ENCODE data around the gene SLC25A21.

SLC25A21 gene

DNA sequence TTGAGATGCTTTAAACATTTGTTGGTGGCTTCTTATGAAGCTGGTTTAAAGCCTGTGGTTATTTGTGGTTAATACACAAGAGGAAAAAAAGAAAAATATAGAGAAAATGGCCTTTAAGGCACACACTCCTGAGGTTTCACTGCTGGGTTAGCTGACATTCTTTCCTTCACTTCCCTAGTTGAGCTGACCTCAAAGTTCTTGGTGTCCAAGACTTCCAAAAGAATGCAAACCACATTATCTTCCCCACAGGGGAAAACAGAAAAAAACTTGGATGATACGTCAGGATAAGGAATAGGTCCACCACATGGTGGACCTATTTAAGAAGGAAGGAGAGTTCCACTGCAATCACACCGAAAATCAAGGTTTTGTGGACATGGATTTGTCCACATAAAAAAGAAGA is 94.3 kb downstream of the SLC25A21 start:
- POLR2A ChIA-PET = no interaction called here
- CTCF ChIA-PET = interaction anchor here (1.0 kb wide), 1 partner anchor 152 kb away, joined by 3 read pairs; no protein-coding TSS in a partner anchor
- TF ChIP-seq ZNF776 (tag by site-specific recombination; IDR thresholded peaks at IDR 0.05; ENCODE audit: borderline replicate concordance) (no peak), ZNF837 (tag by site-specific recombination; IDR thresholded peaks at IDR 0.05) (no peak), ZBTB7A (tag by site-specific recombination; IDR thresholded peaks at IDR 0.05; ENCODE audit: low read depth) (no peak), ZNF366 (tag by site-specific recombination; conservative IDR thresholded peaks at IDR 0.05) (no peak), ZNF654 (tag by site-specific recombination; IDR thresholded peaks at IDR 0.05; ENCODE audit: low read depth) (no peak), KLF8 (tag by site-specific recombination; IDR thresholded peaks at IDR 0.05) (no peak), ZNF561 (tag by site-specific recombination; IDR thresholded peaks at IDR 0.05; ENCODE audit: borderline replicate concordance) (no peak), ZNF426 (tag by site-specific recombination; IDR thresholded peaks at IDR 0.05) (no peak), ZNF157 (tag by site-specific recombination; IDR thresholded peaks at IDR 0.05) (no peak), ZXDB (tag by site-specific recombination; IDR thresholded peaks at IDR 0.05) (no peak), ZNF76 (tag by site-specific recombination; IDR thresholded peaks at IDR 0.05; ENCODE audit: borderline replicate concordance, low read depth) (no peak), ZNF16 (tag by site-specific recombination; IDR thresholded peaks at IDR 0.05; ENCODE audit: low read depth) (no peak), ZNF639 (tag by site-specific recombination; IDR thresholded peaks at IDR 0.05) (no peak), TRIM28 (IDR thresholded peaks at IDR 0.05; ENCODE audit: borderline replicate concordance, low read length) (no peak), ZBTB10 (tag by site-specific recombination; IDR thresholded peaks at IDR 0.05) (no peak)
- TF ChIP-seq, protein P1, sequence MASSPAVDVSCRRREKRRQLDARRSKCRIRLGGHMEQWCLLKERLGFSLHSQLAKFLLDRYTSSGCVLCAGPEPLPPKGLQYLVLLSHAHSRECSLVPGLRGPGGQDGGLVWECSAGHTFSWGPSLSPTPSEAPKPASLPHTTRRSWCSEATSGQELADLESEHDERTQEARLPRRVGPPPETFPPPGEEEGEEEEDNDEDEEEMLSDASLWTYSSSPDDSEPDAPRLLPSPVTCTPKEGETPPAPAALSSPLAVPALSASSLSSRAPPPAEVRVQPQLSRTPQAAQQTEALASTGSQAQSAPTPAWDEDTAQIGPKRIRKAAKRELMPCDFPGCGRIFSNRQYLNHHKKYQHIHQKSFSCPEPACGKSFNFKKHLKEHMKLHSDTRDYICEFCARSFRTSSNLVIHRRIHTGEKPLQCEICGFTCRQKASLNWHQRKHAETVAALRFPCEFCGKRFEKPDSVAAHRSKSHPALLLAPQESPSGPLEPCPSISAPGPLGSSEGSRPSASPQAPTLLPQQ (tag by site-specific recombination; IDR thresholded peaks at IDR 0.05) = no peak
- TF ChIP-seq, protein P2, sequence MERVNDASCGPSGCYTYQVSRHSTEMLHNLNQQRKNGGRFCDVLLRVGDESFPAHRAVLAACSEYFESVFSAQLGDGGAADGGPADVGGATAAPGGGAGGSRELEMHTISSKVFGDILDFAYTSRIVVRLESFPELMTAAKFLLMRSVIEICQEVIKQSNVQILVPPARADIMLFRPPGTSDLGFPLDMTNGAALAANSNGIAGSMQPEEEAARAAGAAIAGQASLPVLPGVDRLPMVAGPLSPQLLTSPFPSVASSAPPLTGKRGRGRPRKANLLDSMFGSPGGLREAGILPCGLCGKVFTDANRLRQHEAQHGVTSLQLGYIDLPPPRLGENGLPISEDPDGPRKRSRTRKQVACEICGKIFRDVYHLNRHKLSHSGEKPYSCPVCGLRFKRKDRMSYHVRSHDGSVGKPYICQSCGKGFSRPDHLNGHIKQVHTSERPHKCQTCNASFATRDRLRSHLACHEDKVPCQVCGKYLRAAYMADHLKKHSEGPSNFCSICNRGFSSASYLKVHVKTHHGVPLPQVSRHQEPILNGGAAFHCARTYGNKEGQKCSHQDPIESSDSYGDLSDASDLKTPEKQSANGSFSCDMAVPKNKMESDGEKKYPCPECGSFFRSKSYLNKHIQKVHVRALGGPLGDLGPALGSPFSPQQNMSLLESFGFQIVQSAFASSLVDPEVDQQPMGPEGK (tag by site-specific recombination; IDR thresholded peaks at IDR 0.05) = no peak
- TF ChIP-seq, protein P3, sequence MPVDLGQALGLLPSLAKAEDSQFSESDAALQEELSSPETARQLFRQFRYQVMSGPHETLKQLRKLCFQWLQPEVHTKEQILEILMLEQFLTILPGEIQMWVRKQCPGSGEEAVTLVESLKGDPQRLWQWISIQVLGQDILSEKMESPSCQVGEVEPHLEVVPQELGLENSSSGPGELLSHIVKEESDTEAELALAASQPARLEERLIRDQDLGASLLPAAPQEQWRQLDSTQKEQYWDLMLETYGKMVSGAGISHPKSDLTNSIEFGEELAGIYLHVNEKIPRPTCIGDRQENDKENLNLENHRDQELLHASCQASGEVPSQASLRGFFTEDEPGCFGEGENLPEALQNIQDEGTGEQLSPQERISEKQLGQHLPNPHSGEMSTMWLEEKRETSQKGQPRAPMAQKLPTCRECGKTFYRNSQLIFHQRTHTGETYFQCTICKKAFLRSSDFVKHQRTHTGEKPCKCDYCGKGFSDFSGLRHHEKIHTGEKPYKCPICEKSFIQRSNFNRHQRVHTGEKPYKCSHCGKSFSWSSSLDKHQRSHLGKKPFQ (tag by site-specific recombination; IDR thresholded peaks at IDR 0.05) = no peak

More for the DNA sequence above, 94.3 kb downstream of the SLC25A21 start:
- Histone ChIP-seq H3K4me3 (ENCODE audit: low read depth, low read length) (no peak overlapping the region), H3K27ac (ENCODE audit: extremely low read depth, low read depth, low read length) (no peak overlapping the region), H3K36me3 (ENCODE audit: control insufficient read depth in 2 of 2, insufficient read depth in 1 of 2, low read length in 2 of 2) (no peaks in the 10 kb centered on the region), H3K4me1 (ENCODE audit: control insufficient read depth, insufficient read depth, low read length) (no peaks in the 10 kb centered on the region), H3K9me3 (ENCODE audit: control insufficient read depth, insufficient read depth, low read depth, low read length) (no peaks in the 10 kb centered on the region)
